Stomach (tissue), 4 donors: ENCODE results near the gene KIZ.

Experiments used
- CTCF ChIP-seq, 7 experiments: fragments of 450-650 bp in 4 of 7; fragments of 200-600 bp in 3 of 7; sonication (generic) in 3 of 7; IDR thresholded peaks; one replicate each; pipeline ENCODE4 v1.5.1; 2016 to 2019; ENCODE audit warnings: antibody characterized with exemption in 7 of 7, control low read depth in 2 of 7, mild to moderate bottlenecking in 1 of 7
- POLR2A ChIP-seq, 4 donors: fragments of 450-650 bp; IDR thresholded peaks; one replicate each; pipeline ENCODE4 v1.6.1; 2016; ENCODE audit warnings: antibody characterized with exemption in 4 of 4, control low read depth in 2 of 4, mild to moderate bottlenecking in 1 of 4, moderate library complexity in 1 of 4
- POLR2AphosphoS5 ChIP-seq, 3 donors: sonication (generic); formaldehyde crosslinking; IDR thresholded peaks; one replicate each; pipeline ENCODE4 v1.6.1; 2016; ENCODE audit warnings: antibody characterized with exemption in 3 of 3

- TF ChIP-seq CTCF (IDR thresholded peaks at IDR 0.05) (no peak), POLR2A (IDR thresholded peaks at IDR 0.05) (no peak), POLR2AphosphoS5 (IDR thresholded peaks at IDR 0.05) (no peak)
These were observed 112.3 kb downstream of the KIZ start for GRCh38 chr20:21237956-21238799.
